WTC11 (cell line): ENCODE results near the gene EIF1AY.
"Not testable (repeated sequence)": the region's sequence is repeated elsewhere in the genome, so short reads cannot be mapped to it uniquely, and the experiment has no call there.

Experiments used
- ESRRA ChIP-seq: sonication (generic); formaldehyde crosslinking; IDR thresholded peaks from 2 replicates; pipeline ENCODE4 v1.8.1; 2022; ENCODE audit warnings: mild to moderate bottlenecking, missing genetic modification reagents, borderline replicate concordance
- JAZF1 ChIP-seq: fragments of 250-450 bp; sonication (Bioruptor Pico); IDR thresholded peaks from 2 replicates; pipeline ENCODE4 v1.9.0; 2021; ENCODE audit warnings: moderate library complexity, mild to moderate bottlenecking, inconsistent platforms
- MYBL2 ChIP-seq: sonication (generic); formaldehyde crosslinking; IDR thresholded peaks from 2 replicates; pipeline ENCODE4 v1.8.1; 2023; ENCODE audit warnings: mild to moderate bottlenecking, moderate library complexity, missing genetic modification reagents
- NR2C2 ChIP-seq: sonication (generic); formaldehyde crosslinking; IDR thresholded peaks from 2 replicates; pipeline ENCODE4 v1.8.0; 2022; ENCODE audit warnings: mild to moderate bottlenecking, missing genetic modification reagents
- TF ChIP-seq, protein P1 (sequence below): sonication (generic); formaldehyde crosslinking; IDR thresholded peaks from 2 replicates; pipeline ENCODE4 v1.8.0; 2023; ENCODE audit warnings: missing genetic modification reagents, mild to moderate bottlenecking, borderline replicate concordance

- TF ChIP-seq MYBL2 (CRISPR knock-in tag); NR2C2; ESRRA (CRISPR knock-in tag); JAZF1 (CRISPR knock-in tag): not testable (repeated sequence)
- TF ChIP-seq, protein P1, sequence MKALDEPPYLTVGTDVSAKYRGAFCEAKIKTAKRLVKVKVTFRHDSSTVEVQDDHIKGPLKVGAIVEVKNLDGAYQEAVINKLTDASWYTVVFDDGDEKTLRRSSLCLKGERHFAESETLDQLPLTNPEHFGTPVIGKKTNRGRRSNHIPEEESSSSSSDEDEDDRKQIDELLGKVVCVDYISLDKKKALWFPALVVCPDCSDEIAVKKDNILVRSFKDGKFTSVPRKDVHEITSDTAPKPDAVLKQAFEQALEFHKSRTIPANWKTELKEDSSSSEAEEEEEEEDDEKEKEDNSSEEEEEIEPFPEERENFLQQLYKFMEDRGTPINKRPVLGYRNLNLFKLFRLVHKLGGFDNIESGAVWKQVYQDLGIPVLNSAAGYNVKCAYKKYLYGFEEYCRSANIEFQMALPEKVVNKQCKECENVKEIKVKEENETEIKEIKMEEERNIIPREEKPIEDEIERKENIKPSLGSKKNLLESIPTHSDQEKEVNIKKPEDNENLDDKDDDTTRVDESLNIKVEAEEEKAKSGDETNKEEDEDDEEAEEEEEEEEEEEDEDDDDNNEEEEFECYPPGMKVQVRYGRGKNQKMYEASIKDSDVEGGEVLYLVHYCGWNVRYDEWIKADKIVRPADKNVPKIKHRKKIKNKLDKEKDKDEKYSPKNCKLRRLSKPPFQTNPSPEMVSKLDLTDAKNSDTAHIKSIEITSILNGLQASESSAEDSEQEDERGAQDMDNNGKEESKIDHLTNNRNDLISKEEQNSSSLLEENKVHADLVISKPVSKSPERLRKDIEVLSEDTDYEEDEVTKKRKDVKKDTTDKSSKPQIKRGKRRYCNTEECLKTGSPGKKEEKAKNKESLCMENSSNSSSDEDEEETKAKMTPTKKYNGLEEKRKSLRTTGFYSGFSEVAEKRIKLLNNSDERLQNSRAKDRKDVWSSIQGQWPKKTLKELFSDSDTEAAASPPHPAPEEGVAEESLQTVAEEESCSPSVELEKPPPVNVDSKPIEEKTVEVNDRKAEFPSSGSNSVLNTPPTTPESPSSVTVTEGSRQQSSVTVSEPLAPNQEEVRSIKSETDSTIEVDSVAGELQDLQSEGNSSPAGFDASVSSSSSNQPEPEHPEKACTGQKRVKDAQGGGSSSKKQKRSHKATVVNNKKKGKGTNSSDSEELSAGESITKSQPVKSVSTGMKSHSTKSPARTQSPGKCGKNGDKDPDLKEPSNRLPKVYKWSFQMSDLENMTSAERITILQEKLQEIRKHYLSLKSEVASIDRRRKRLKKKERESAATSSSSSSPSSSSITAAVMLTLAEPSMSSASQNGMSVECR (CRISPR knock-in tag), result not testable (repeated sequence)
Observed at GRCh38 chrY:20552764-20553323, 22.7 kb upstream of the EIF1AY start.
